ENCODE data around the gene VWA7. TPM values are rescaled to one million over a fixed set of nuclear protein-coding genes. Genes with fewer than 3 reads are reported as not detected.
"Not testable (repeated sequence)": the region's sequence is repeated elsewhere in the genome, so short reads cannot be mapped to it uniquely, and the experiment has no call there.

The VWA7 gene
- polyA plus RNA-seq, 4 donors: 7.1 to 10.4 (median 8.7) TPM

- DNase-seq (ENCODE audit: low read depth in 4 of 4, low spot score in 3 of 4): no peak
Measured at GRCh38 chr6:31805939-31806469, 28.9 kb upstream of the VWA7 start.

GRCh38 chr6:31801031-31801927 lies 24.2 kb upstream of the VWA7 start:
- DNase-seq (ENCODE audit: low read depth in 4 of 4, low spot score in 3 of 4): not testable (repeated sequence)

GRCh38 chr6:31799781-31800180 lies 22.7 kb upstream of the VWA7 start:
- DNase-seq (ENCODE audit: low read depth in 4 of 4, low spot score in 3 of 4): no peak

GRCh38 chr6:31797588-31797987 lies 20.5 kb upstream of the VWA7 start:
- DNase-seq (ENCODE audit: low read depth in 4 of 4, low spot score in 3 of 4): no peak

GRCh38 chr6:31796993-31797385 lies 19.9 kb upstream of the VWA7 start:
- no peak for DNase-seq (ENCODE audit: low read depth in 4 of 4, low spot score in 3 of 4)

- DNase-seq (ENCODE audit: low read depth in 4 of 4, low spot score in 3 of 4): peak in 1 of 4 donors; percentile 79
Measured at GRCh38 chr6:31795616-31796298, 18.6 kb upstream of the VWA7 start, which contains the start of gene VARS1. TSS of gene VARS1 (minus strand) at chr6:31795752. CDS start at chr6:31795217, 535 bp downstream.

GRCh38 chr6:31794866-31795615 lies 17.9 kb upstream of the VWA7 start:
- no peak for DNase-seq (ENCODE audit: low read depth in 4 of 4, low spot score in 3 of 4)

GRCh38 chr6:31794294-31794865 lies 17.3 kb upstream of the VWA7 start:
- no peak for DNase-seq (ENCODE audit: low read depth in 4 of 4, low spot score in 3 of 4)

- not testable (repeated sequence) for DNase-seq (ENCODE audit: low read depth in 4 of 4, low spot score in 3 of 4)
Measured at GRCh38 chr6:31793927-31794245, 16.8 kb upstream of the VWA7 start.

GRCh38 chr6:31792761-31793171 lies 15.6 kb upstream of the VWA7 start:
- no peak for DNase-seq (ENCODE audit: low read depth in 4 of 4, low spot score in 3 of 4)

- no peak for DNase-seq (ENCODE audit: low read depth in 4 of 4, low spot score in 3 of 4)
Measured at GRCh38 chr6:31792090-31792374, 14.9 kb upstream of the VWA7 start.

- DNase-seq (ENCODE audit: low read depth in 4 of 4, low spot score in 3 of 4): peak in 2 of 4 donors; percentile 51 to 55
Measured at GRCh38 chr6:31791324-31792089, 14.4 kb upstream of the VWA7 start.

- no peak for DNase-seq (ENCODE audit: low read depth in 4 of 4, low spot score in 3 of 4)
Measured at GRCh38 chr6:31785475-31785874, 8.3 kb upstream of the VWA7 start.

- no peak for DNase-seq (ENCODE audit: low read depth in 4 of 4, low spot score in 3 of 4)
Measured at GRCh38 chr6:31784098-31784925, 7.2 kb upstream of the VWA7 start.

- DNase-seq (ENCODE audit: low read depth in 4 of 4, low spot score in 3 of 4): no peak
Measured at GRCh38 chr6:31782126-31782855, 5.2 kb upstream of the VWA7 start.

- DNase-seq (ENCODE audit: low read depth in 4 of 4, low spot score in 3 of 4): no peak
Measured at GRCh38 chr6:31781244-31782125, 4.4 kb upstream of the VWA7 start.

GRCh38 chr6:31780507-31781243 lies 3.5 kb upstream of the VWA7 start:
- no peak for DNase-seq (ENCODE audit: low read depth in 4 of 4, low spot score in 3 of 4)
